Ammon's horn (tissue), 1 donor: ENCODE results near the gene DOCK2.
"Not testable (repeated sequence)": the region's sequence is repeated elsewhere in the genome, so short reads cannot be mapped to it uniquely, and the experiment has no call there.

Experiments
- DNase-seq: peaks from one replicate; pipeline ENCODE4 v3.0.0-alpha.2; 2016; ENCODE audit warnings: low spot score

DOCK2 gene

GRCh38 chr5:169789417-169789940, 152.4 kb downstream of the DOCK2 start:
- no peak for DNase-seq

DNA sequence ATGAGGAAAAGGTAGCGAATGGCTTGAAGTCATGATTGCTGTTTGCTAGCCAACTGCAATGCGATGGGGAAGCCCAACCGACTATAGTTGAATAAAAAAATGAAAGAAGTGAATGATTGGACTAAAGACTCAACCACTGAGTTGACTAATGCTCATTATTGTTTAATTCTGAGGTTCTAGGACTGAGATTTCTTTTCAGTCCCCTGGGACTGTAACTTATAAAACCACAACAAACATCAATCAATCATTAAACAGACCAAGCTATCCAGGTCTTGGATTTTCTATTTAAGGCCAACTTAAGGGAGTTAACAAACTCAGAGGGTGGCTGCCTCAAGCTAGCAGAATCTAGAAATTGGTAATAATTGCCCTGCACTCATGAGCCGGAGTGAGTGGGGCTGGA, 154.2 kb downstream of the DOCK2 start:
- DNase-seq = no peak

DNA sequence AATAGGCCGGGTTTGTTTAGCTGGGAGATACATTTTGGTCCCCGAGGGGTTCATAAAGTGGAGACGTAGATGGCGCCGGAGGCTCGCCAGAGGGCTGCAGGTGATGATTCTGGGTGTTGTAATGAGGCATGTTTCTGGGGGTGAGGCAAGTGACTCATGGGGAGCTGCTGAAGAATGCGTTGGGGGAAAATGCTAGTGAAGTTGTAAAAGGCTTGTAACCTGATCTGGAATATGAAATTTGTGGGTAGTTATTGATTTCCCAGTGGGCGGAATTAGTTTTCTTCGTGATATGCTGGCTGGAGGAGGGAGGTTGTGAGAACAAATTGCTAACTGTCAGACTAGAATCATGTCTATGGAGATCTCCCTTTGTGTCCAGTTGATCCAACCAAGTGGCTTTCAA, 158.3 kb downstream of the DOCK2 start:
- DNase-seq = no peak

- DNase-seq = no peak
These were observed 159.7 kb downstream of the DOCK2 start for GRCh38 chr5:169796731-169797130.

- no peak for DNase-seq
These were observed 160.5 kb downstream of the DOCK2 start for GRCh38 chr5:169797577-169797976.

- no peak for DNase-seq
These were observed 161.4 kb downstream of the DOCK2 start for GRCh38 chr5:169798438-169798837.

DNA sequence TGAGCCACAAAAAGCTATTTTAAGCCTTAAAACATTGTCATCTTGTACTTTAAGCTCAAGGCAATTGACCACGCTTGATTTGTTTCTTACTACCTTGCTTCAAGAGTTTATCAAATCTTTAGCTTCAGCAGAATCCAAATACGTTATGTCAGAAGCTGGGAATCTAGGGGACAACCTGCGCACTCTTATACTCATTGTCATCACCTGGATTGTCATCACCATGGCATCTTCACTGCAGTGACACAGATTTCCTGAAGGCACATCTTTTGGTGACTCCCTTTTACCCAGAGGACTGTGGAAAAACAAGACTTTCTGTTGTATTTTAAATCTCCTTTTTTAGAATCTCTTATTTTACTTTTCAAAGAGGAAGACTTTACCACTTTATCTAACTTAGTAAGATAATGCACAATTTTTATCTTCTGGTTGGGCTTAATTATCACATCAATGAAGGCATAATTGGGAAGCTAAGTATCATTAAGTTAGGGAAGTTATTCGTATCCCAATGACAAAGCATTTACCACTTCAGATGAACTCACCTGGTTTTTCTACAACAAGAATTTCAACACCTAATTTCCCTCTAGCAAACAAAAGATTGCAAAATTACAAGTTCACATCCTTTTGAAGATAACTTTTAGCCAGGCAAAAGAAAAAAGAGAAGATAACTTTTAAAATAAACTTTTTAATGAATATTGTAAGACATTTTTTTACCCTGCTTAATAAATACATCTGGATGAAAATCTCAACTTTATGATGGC, 162.0 kb downstream of the DOCK2 start:
- no peak for DNase-seq

- no peak for DNase-seq
These were observed 164.3 kb downstream of the DOCK2 start for GRCh38 chr5:169801324-169801777.

- no peak for DNase-seq
These were observed 164.7 kb downstream of the DOCK2 start for GRCh38 chr5:169801781-169802180.

DNA sequence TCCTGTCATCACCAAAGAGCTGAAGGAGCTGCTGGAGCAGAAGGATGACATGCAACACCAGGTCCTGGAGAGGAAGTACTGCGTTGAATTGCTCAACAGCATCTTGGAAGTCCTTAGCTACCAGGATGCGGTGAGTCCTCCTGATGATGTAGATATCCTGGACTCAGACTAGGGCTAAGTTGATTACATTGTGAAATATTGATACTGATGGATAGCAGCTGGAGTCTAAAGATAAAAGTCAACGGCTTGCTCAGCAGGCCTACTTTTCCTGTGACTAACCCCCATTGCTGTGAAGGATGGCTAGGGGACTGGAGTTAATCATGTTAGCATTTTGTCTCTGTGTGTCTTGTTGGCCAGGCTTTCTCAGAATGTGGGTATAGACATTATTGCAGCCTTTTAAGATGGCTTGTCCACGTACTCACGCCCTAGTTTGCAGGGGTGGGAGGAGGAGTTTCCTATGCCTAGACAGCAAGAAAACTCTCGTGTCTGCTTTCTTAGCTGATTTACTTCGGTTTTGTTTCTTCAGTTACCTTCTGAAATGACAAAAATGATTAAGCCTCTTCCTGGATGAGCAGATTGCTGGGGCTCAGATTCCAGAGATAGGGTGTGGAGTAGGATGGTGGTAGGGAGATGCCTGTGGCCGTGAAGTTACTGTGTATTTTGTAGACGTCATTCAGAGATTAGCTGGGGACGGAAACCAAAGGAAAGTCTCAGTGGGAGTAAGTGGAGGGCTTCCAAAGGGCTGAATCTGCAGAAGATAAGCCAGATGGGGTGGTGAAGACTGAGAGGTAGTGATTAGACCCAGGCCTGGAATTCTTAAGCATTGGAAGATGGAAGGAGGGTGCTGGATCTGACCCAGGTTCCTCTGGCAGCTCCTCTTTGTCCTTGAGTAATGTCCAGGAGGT, 166.3 kb downstream of the DOCK2 start:
- no peak for DNase-seq

DNA sequence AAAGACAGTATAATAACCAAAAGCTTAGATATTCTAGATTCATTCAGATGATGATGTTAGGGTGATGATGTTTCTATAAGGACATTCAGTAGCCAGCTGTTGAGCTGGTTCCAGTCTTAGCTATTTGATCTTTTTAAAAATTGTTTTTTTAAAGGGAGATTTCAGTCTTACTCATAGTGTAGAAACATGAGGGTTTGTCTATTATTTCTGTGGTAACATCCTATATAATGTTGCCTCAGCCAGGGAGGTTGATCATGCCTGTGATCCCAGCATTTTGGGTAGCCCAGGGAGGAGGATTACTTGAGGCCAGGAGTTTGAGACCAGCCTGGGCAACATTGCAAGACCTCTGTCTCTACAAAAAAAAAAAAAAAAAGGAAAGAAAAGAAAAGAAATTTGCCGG, 167.8 kb downstream of the DOCK2 start:
- no peak for DNase-seq

DNA sequence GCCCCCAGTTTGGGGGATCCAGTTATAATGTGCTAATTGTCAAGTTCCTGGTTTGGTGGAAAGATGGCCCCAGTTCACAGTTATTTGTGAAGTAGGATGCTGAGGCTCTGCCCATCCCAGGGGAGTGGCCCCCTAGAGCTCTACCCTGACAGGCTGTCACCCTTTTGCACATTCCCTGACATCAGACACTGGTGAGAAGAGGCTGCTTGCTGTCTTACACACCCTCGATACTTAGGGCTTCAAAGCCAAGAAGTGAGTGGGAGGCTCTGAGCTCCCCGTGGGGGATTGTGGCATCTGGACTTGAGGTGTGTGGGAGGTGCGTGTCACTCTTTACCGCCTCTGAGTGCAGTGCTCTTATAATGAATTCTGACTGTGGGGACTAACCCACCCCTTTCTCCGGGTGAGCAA, 168.5 kb downstream of the DOCK2 start:
- DNase-seq = no peak

DNA sequence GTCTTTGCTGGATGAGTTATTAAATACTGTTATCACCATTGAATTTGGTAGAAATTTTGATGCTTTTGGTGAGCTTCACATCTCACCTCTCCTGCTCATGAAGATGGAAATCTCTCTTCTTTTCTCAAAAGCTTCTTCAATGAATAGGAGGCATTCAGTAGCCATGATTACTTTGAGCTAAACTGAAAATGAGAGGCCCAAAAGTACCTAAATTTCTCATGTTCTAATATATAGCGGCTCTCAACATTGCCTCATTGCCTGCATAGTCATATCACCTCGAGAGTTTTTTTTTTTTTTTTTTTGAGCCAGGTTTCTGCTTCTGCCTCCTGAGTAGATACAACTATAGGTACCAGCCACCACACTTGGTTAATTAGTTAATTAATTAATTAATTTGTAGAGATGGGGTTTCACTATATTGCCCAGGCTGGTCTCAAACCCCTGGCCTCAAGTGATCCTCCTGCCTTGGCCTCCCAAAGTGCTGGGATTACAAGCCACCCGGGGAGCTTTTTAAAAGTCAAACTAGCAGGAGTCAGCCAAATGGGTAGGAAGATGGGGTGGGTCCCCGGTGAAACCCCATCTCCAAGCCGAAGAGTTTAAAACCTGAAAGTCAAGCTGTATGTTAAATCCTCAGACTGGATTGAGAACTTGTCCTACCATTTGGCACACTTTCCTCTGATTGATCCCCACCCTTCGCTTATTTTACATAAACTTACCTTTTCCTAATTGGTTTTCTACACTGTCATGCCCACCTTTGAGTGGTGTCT, 169.0 kb downstream of the DOCK2 start:
- DNase-seq = no peak

DNA sequence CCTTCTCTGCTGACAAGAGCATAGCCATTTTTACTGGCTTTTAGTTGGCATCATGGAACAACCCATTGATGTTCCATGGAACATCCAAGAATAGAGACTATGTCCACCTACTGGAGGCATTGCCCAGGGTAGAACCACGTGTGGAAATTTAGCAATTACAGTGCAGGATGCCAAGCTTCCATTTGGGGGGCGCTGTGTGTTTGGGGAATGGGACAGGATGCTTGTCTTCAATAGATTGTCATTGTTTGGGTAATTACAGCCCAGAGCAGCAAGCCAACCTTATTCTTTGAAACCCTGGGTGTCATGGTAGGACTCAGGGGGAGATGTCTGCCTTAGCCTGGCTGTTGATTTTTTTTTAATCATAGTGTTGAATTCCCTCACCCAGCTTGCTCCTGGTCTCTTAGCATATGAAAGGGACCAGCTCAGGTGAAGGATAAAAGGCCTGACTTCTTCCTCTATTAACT, 171.1 kb downstream of the DOCK2 start:
- no peak for DNase-seq

- not testable (repeated sequence) for DNase-seq
These were observed 171.8 kb downstream of the DOCK2 start for GRCh38 chr5:169808880-169809279.

DNA sequence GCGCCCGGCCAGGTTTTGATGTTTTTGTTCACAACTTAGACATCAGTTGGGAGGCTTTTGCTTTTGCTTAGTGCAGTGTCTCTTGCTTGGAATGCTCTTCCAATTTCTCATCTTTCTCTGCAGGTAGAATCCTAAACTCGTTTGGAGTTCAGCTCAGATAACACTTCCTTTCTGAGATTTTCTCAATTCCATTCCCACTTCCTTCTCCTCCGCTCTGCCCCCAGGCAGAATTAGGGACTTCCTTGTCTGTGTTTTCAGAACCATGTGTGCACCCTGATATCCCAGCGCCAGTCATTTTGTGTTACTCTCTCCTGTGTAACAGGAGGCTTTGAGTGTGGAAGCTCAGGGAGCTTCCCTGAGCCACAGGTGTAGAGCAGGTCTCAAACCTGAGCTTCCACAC, 172.2 kb downstream of the DOCK2 start:
- DNase-seq = peak; percentile 13

- DNase-seq = no peak
These were observed 173.4 kb downstream of the DOCK2 start for GRCh38 chr5:169810524-169810923.

DNA sequence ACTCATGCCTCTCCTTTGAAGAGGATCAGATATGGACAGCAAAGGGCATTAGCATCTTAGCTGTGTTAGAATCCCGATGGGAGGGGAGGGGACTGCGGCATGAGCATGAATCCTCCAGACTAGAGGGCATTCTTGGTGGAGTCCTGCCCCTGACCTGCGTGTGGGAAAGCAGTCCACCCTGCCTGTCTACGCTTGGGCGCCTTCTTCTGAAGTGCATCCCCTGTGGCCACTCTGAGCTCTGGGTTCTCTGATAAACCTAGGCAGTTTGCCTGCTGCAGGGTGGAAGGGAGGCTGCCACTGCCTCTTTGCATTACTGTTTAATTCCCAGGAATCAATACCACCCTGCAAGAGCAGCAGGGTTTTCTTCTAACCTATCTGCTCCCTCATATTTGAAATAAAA, 173.9 kb downstream of the DOCK2 start:
- DNase-seq = no peak

DNA sequence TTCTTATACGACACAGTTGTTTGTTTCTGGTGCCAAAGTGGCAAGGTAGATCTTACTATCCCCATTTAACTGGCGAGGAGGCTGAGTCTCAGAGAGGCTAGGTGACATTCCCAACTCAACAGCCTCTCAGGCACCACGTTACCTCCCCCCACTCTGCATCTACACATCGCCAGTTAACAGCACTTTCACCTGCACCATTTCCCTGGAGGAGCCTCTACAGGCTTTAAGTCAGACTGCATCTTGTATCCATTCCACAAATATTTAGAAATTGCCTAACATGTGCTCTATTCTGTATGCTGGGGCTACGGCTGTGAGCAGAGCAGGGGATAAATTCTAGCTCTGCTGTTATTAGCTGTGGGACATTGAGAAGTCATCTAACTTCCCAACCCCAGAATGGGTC, 174.6 kb downstream of the DOCK2 start:
- no peak for DNase-seq

DNA sequence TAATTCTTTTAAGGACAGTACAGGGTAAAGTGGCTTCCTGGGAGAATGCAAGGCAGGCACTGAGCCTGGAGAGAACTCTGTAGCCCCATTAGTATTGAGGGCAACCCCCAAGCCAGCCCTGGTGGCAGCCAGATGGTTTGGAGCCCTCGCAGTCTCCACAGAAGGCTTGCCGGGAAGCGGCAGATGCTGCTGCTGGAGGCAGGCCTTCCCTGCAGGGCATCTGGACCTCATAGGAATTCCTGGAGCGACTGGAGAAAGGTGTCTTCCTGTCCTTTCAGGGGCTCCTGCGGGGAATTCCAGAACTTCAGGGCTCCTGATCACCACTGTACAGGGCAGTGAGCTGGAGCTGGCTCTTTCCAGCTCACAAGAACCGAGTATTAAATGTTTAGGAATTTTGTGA, 175.7 kb downstream of the DOCK2 start:
- DNase-seq = no peak

GRCh38 chr5:169814045-169814444, 177.0 kb downstream of the DOCK2 start:
- DNase-seq = no peak

GRCh38 chr5:169814522-169814921, 177.4 kb downstream of the DOCK2 start:
- no peak for DNase-seq
